Upper lobe of right lung (tissue), 1 donor: Measurements from ENCODE around the gene NCK2. TPM values are rescaled to one million over a fixed set of nuclear protein-coding genes. Genes with fewer than 3 reads are reported as not detected.

Experiments used
- ATAC-seq: fragments of 200-7000 bp; cut with Tn5 transposase; one replicate; pipeline ENCODE4 v1.9.1; 2020; ENCODE audit warnings: mild to moderate bottlenecking, moderate library complexity
- DNase-seq: peaks from one replicate; pipeline ENCODE4 v3.0.0-alpha.2; 2020
- H3K27ac ChIP-seq: fragments of 200-600 bp; one replicate; pipeline ENCODE4 v1.8.0; 2022
- H3K27me3 ChIP-seq: fragments of 200-600 bp; one replicate; pipeline ENCODE4 v1.8.0; 2022; ENCODE audit warnings: mild to moderate bottlenecking
- H3K36me3 ChIP-seq: fragments of 200-600 bp; one replicate; pipeline ENCODE4 v1.8.0; 2022
- H3K4me1 ChIP-seq: fragments of 200-600 bp; one replicate; pipeline ENCODE4 v1.8.0; 2022
- H3K4me3 ChIP-seq: fragments of 200-600 bp; one replicate; pipeline ENCODE4 v1.8.0; 2022; ENCODE audit warnings: mild to moderate bottlenecking
- H3K9me3 ChIP-seq: fragments of 200-600 bp; one replicate; pipeline ENCODE4 v1.8.0; 2022
- CTCF ChIP-seq: fragments of 200-600 bp; IDR thresholded peaks from one replicate; pipeline ENCODE4 v1.8.0; 2022; ENCODE audit warnings: antibody characterized with exemption
- intact Hi-C: fragments of 100-400 bp; cut with DNase I; formaldehyde crosslinking; loops from one replicate; pipeline ENCODE4 v1.11.0; 2022
- total RNA-seq: library from RNA; stranded (reverse); fragmentation: NEBNext Ultra II Directional; extraction: Animal tissue kit (Norgen Biotek cat#: 25700); gene quantifications from one replicate; pipeline ENCODE4 v1.2.1, GENCODE V29; 2021
- donor health status: DM: no; HTN: yes; CAD: no; lungs with severe emphysema.

NCK2 gene
- total RNA-seq, 1 donor from 2014 or later = 49.7 TPM

DNA sequence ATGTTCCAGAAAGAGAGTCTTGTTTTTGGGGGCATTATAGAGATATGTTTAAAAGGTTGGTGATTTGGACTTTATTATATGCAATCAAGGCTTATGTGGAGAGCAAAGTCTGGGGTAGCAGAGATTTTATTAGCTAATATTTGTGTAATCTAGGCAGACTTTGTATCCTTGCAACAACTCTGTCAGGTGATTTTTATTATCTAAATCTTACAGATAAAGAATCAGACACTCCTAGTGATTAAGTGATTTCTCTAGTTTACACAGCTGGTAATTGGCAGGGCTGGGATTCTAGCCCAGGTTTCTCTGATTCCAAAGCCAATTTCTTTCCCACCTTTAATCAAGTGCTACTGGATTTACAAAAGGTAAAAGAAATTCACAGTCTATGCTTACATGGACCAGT lies 33.3 kb upstream of the NCK2 start:
- Histone ChIP-seq H3K36me3 (no peaks in the 10 kb centered on the region), H3K4me3 (no peak overlapping the region), H3K27me3 (no peaks in the 10 kb centered on the region), H3K9me3 (no peaks in the 10 kb centered on the region), H3K27ac (no peak overlapping the region), H3K4me1 (no peaks in the 10 kb centered on the region)
- no peak for TF ChIP-seq CTCF
- DNase-seq (no peak), ATAC-seq (no peak)
- intact Hi-C loops = no loop called here

GRCh38 chr2:105712166-105712915 lies 32.4 kb upstream of the NCK2 start:
- DNase-seq (no peak), ATAC-seq (no peak)
- H3K27me3 ChIP-seq = no peaks in the 10 kb centered on the region
- TF ChIP-seq CTCF = no peak
- H3K36me3 ChIP-seq = no peaks in the 10 kb centered on the region
- no peaks in the 10 kb centered on the region for H3K4me1 ChIP-seq
- no peak overlapping the region for H3K27ac ChIP-seq
- H3K9me3 ChIP-seq = no peaks in the 10 kb centered on the region
- intact Hi-C loops = no loop called here
- no peak overlapping the region for H3K4me3 ChIP-seq

GRCh38 chr2:105712981-105713596 lies 31.6 kb upstream of the NCK2 start:
- no peak for DNase-seq
- no peak for TF ChIP-seq CTCF
- no peak overlapping the region for H3K27ac ChIP-seq
- no peak overlapping the region for H3K4me3 ChIP-seq
- intact Hi-C loops = no loop called here
- no peaks in the 10 kb centered on the region for H3K27me3 ChIP-seq
- H3K4me1 ChIP-seq = no peaks in the 10 kb centered on the region
- ATAC-seq = no peak
- no peaks in the 10 kb centered on the region for H3K36me3 ChIP-seq
- no peaks in the 10 kb centered on the region for H3K9me3 ChIP-seq

- ATAC-seq = no peak
- H3K36me3 ChIP-seq = no peaks in the 10 kb centered on the region
Measured at GRCh38 chr2:105714141-105714540, 30.6 kb upstream of the NCK2 start.

DNA sequence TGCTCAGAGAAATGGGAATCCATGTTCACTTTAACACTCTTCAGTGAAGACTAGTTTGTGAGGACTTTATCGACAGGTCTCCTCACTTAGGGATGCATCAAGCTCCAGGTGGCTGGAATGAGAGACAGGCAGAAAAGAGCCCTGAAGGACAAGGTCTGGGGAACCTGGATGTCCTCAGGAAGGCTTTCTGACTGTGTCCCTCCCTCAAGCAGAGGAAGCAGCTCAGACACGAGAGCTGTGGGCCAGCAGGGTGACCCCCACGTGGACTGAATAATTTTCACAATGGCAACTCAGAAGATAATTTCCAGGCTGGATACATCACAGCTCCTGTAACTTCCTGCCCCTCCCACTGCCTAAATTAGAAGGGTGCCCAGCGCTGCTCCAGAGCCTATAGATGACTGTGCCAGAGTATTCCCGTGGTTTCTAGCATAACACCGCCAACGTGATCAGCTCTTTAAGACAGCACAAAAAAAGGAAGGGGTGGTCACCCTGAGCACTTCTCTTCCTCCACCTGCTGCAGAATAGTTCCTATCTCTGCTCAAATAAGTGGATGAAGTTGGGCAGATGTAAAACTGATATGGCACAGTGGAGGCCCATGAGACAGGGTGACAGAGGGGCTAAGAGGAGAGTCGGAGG lies 25.7 kb upstream of the NCK2 start:
- no peak overlapping the region for H3K27ac ChIP-seq
- ATAC-seq (no peak), DNase-seq (no peak)
- intact Hi-C loops = no loop called here
- no peaks in the 10 kb centered on the region for H3K27me3 ChIP-seq
- no peaks in the 10 kb centered on the region for H3K36me3 ChIP-seq
- no peak overlapping the region for H3K4me3 ChIP-seq
- no peak for TF ChIP-seq CTCF
- no peaks in the 10 kb centered on the region for H3K9me3 ChIP-seq
- H3K4me1 ChIP-seq = no peaks in the 10 kb centered on the region

More at GRCh38 chr2:105714141-105714540, 30.6 kb upstream of the NCK2 start:
- H3K9me3 ChIP-seq = no peaks in the 10 kb centered on the region
- H3K4me1 ChIP-seq = no peaks in the 10 kb centered on the region
- intact Hi-C loops = no loop called here
- no peak overlapping the region for H3K4me3 ChIP-seq
- no peak for TF ChIP-seq CTCF
- H3K27me3 ChIP-seq = no peaks in the 10 kb centered on the region
- H3K27ac ChIP-seq = no peak overlapping the region
- no peak for DNase-seq
